ENCODE measurements around the gene APOD.

GRCh38 chr3:195550723-195551122 lies 33.0 kb downstream of the APOD start:
- TF ChIP-seq CTCF (IDR thresholded peaks at IDR 0.05) (no peak), ZFX (IDR thresholded peaks at IDR 0.05; ENCODE audit: borderline replicate concordance) (no peak)

Measured in 22Rv1 (cell line).